Measurements from ENCODE around the gene HOXA10. TPM values are rescaled to one million over a fixed set of nuclear protein-coding genes. Genes with fewer than 3 reads are reported as not detected.

Gene HOXA10
- polyA plus RNA-seq, 3 donors, result 0.09 to 3.2 (median 0.33) TPM

GRCh38 chr7:27158436-27159265 lies 15.5 kb downstream of the HOXA10 start:
- WGBS (ENCODE audit: insufficient coverage), result 5% methylated on average over 28 of the region's 35 CpGs
- intact Hi-C loops (cut with micrococcal nuclease), result loop anchor here in 1 of 2 donors (5.0 kb wide), 2 partner anchors 61 to 1296 kb away; partner anchors contain the start of gene HOXA1
- Histone ChIP-seq H3K9me3 (replicated peaks in 1 of 2; ENCODE audit: control insufficient read depth in 1 of 2, insufficient read depth in 1 of 2, low read length in 2 of 2) (peaks cover 0 to 53% of the 10 kb centered on the region in 2 donors), H4K20me1 (ENCODE audit: insufficient read depth, low read length) (no peaks in the 10 kb centered on the region), H3K27ac (ENCODE audit: low read depth in 1 of 2, low read length in 2 of 2) (no peak overlapping the region), H3K27me3 (ENCODE audit: control insufficient read depth in 2 of 2, insufficient read depth in 2 of 2, low read length in 2 of 2) (peaks cover 75 to 92% of the 10 kb centered on the region in 2 donors), H3K36me3 (replicated peaks in 1 of 2; ENCODE audit: control insufficient read depth in 1 of 2, insufficient read depth in 2 of 2, low read length in 2 of 2) (no peaks in the 10 kb centered on the region), H3K4me2 (replicated peaks; ENCODE audit: extremely low read depth, low read length, poor library complexity, severe bottlenecking) (peak overlapping the region; percentile 7), H2AFZ (ENCODE audit: insufficient read depth, low read depth, low read length, poor library complexity, severe bottlenecking) (no peak overlapping the region), H3K79me2 (ENCODE audit: insufficient read depth, low read length) (no peaks in the 10 kb centered on the region), H3K9ac (ENCODE audit: insufficient read depth, low read length, poor library complexity, severe bottlenecking) (no peak overlapping the region), H3K4me1 (ENCODE audit: control insufficient read depth in 1 of 2, insufficient read depth in 2 of 2, low read length in 2 of 2) (peaks cover 52 to 68% of the 10 kb centered on the region in 2 donors), H3K4me3 (replicated peaks in 1 of 3; ENCODE audit: low read depth in 2 of 3, low read length in 3 of 3) (peak overlapping the region in 1 of 3 experiments; percentile 20)
- H3K27me3 Mint-ChIP-seq (ENCODE audit: low read depth in 3 of 3), result peaks cover 88 to 93% (median 89%) of the 10 kb centered on the region in 3 donors
- H3K27ac Mint-ChIP-seq, result no peak overlapping the region
- peaks cover 64% of the 10 kb centered on the region for H3K4me1 Mint-ChIP-seq
- peaks cover 0 to 56% (median 22%) of the 10 kb centered on the region in 7 donors for H3K9me3 Mint-ChIP-seq
- H3K4me3 Mint-ChIP-seq, result peak overlapping the region in 1 of 2 donors; percentile 72
- DNase-seq, result no peak
- TF ChIP-seq CTCF (IDR thresholded peaks at IDR 0.05), result no peak
- peaks cover 6 to 28% of the 10 kb centered on the region in 2 donors for H3K36me3 Mint-ChIP-seq

- Mint-ChIP-seq H3K27me3 (ENCODE audit: low read depth in 3 of 3) (peaks cover 89 to 93% (median 90%) of the 10 kb centered on the region in 3 donors), H3K4me1 (peaks cover 58% of the 10 kb centered on the region), H3K4me3 (peak overlapping the region; percentile 41 to 80), H3K27ac (no peak overlapping the region), H3K36me3 (peaks cover 6 to 24% of the 10 kb centered on the region in 2 donors), H3K9me3 (peaks cover 0 to 57% (median 23%) of the 10 kb centered on the region in 7 donors)
- intact Hi-C loops (cut with micrococcal nuclease), result loop anchor here in 1 of 2 donors (5.0 kb wide), 2 partner anchors 61 to 1296 kb away; partner anchors contain the start of gene HOXA1
- Histone ChIP-seq H3K9me3 (replicated peaks in 1 of 2; ENCODE audit: control insufficient read depth in 1 of 2, insufficient read depth in 1 of 2, low read length in 2 of 2) (peaks cover 0 to 55% of the 10 kb centered on the region in 2 donors), H3K9ac (ENCODE audit: insufficient read depth, low read length, poor library complexity, severe bottlenecking) (no peak overlapping the region), H2AFZ (ENCODE audit: insufficient read depth, low read depth, low read length, poor library complexity, severe bottlenecking) (no peak overlapping the region), H3K36me3 (replicated peaks in 1 of 2; ENCODE audit: control insufficient read depth in 1 of 2, insufficient read depth in 2 of 2, low read length in 2 of 2) (no peaks in the 10 kb centered on the region), H3K4me3 (replicated peaks in 1 of 3; ENCODE audit: low read depth in 2 of 3, low read length in 3 of 3) (no peak overlapping the region), H3K4me1 (ENCODE audit: control insufficient read depth in 1 of 2, insufficient read depth in 2 of 2, low read length in 2 of 2) (peaks cover 51 to 61% of the 10 kb centered on the region in 2 donors), H3K79me2 (ENCODE audit: insufficient read depth, low read length) (no peaks in the 10 kb centered on the region), H3K4me2 (replicated peaks; ENCODE audit: extremely low read depth, low read length, poor library complexity, severe bottlenecking) (no peak overlapping the region), H3K27me3 (ENCODE audit: control insufficient read depth in 2 of 2, insufficient read depth in 2 of 2, low read length in 2 of 2) (peaks cover 76 to 92% of the 10 kb centered on the region in 2 donors), H4K20me1 (ENCODE audit: insufficient read depth, low read length) (no peaks in the 10 kb centered on the region), H3K27ac (ENCODE audit: low read depth in 1 of 2, low read length in 2 of 2) (no peak overlapping the region)
- 0% methylated on average over 6 of the region's 30 CpGs for WGBS (ENCODE audit: insufficient coverage)
- DNase-seq, result no peak
- no peak for TF ChIP-seq CTCF (IDR thresholded peaks at IDR 0.05)
Observed at GRCh38 chr7:27157702-27158431, 16.3 kb downstream of the HOXA10 start.

Measured in CD14-positive monocyte (primary cell).